Activated gamma-delta T cell treated with Interleukin-2 at 50 U/mL for 16 hours (primary cell): Measurements from ENCODE around the gene NCAN.
"Not testable (repeated sequence)": the region's sequence is repeated elsewhere in the genome, so short reads cannot be mapped to it uniquely, and the experiment has no call there.

Experiments
- DNase-seq: peaks from one replicate; pipeline ENCODE4 v3.0.0-alpha.2; 2020

The NCAN gene

GRCh38 chr19:19201697-19202630 lies 9.8 kb upstream of the NCAN start:
- DNase-seq, result no peak

GRCh38 chr19:19202707-19203011 lies 9.1 kb upstream of the NCAN start:
- DNase-seq, result no peak

- DNase-seq, result peak; percentile 91
These were observed 8.5 kb upstream of the NCAN start, which contains the start of gene NR2C2AP for GRCh38 chr19:19203012-19203856. Gene NR2C2AP (minus strand): TSS chr19:19203414. CDS start chr19:19203060, 354 bp downstream.

- no peak for DNase-seq
These were observed 7.6 kb upstream of the NCAN start for GRCh38 chr19:19204181-19204580.

GRCh38 chr19:19205416-19206410 lies 6.0 kb upstream of the NCAN start:
- DNase-seq, result no peak

GRCh38 chr19:19206938-19207337 lies 4.8 kb upstream of the NCAN start:
- no peak for DNase-seq

- DNase-seq, result no peak
These were observed 3.9 kb upstream of the NCAN start for GRCh38 chr19:19207637-19208572.

- DNase-seq, result no peak
These were observed 2.4 kb upstream of the NCAN start for GRCh38 chr19:19209372-19209771.

GRCh38 chr19:19212916-19213315 lies 1.2 kb downstream of the NCAN start:
- DNase-seq, result no peak

GRCh38 chr19:19213426-19214158 lies 1.8 kb downstream of the NCAN start:
- no peak for DNase-seq

GRCh38 chr19:19214159-19214490 lies 2.4 kb downstream of the NCAN start:
- DNase-seq, result no peak

GRCh38 chr19:19214892-19215291 lies 3.1 kb downstream of the NCAN start:
- DNase-seq, result no peak

GRCh38 chr19:19215792-19216191 lies 4.0 kb downstream of the NCAN start:
- DNase-seq, result no peak

GRCh38 chr19:19217099-19217498 lies 5.3 kb downstream of the NCAN start:
- no peak for DNase-seq

GRCh38 chr19:19218911-19219310 lies 7.2 kb downstream of the NCAN start:
- no peak for DNase-seq

GRCh38 chr19:19221000-19221399 lies 9.2 kb downstream of the NCAN start:
- not testable (repeated sequence) for DNase-seq

GRCh38 chr19:19223060-19223459 lies 11.3 kb downstream of the NCAN start:
- no peak for DNase-seq

- no peak for DNase-seq
These were observed 11.9 kb downstream of the NCAN start for GRCh38 chr19:19223636-19224035.

- no peak for DNase-seq
These were observed 12.5 kb downstream of the NCAN start for GRCh38 chr19:19224150-19224851.

GRCh38 chr19:19224852-19225494 lies 13.2 kb downstream of the NCAN start:
- DNase-seq, result peak; percentile 71
